ENCODE measurements around the gene NDC1.
"Not testable (repeated sequence)": the region's sequence is repeated elsewhere in the genome, so short reads cannot be mapped to it uniquely, and the experiment has no call there.

NDC1 gene

DNA sequence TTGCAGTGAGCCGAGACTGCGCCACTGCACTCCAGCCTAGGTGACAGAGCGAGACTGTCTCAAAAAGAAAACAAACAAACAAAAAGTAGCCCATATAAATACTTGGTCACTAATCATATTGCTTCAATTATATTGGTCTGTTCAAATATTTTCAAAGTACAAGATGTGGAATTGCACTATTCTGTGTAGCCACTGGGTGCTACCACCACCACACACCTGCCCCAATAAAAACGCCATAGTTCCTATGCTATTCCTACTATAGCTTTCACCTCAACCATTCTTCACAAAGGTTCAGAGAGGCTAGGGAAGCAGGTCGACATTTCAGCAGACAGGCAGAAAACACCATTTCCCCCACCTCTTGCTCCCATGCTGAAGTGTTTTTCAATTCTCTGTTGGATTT is 16.7 kb downstream of the NDC1 start:
- no peak for DNase-seq

DNA sequence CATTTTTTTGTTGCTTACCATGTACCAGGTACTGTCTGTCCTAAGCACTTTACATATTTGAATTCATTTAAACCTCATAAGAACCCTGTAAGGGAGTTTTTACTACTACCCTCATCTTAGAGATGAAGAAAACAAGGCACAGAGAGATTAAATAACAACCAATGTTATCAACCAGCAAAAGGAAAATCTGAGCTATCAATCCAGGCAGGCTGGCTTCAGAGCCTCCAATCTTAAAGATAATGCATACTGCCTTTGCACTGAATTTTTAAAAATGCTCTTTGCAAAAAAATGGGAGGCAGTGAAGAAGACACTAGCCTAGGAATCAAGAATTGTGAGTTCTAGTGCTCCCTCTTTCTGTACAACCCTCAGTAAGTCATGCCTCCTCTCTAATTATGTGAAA is 18.7 kb downstream of the NDC1 start:
- DNase-seq, result no peak

DNA sequence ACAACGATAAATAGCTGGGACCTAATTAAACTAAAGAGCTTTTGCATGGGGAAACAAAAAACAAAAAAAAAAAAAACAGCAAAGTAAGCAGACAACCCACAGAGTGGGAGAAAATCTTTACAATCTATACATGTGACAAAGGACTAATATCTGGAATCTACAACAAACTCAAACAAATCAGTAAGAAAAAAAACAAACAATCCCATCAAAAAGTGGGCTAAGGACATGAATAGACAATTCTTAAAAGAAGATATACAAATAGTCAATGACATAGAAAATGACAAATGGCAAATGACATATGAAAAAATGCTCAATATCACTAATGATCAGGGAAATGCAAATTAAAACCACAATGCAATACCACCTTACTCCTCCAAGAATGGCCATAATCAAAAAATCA is 21.5 kb downstream of the NDC1 start:
- not testable (repeated sequence) for DNase-seq

DNA sequence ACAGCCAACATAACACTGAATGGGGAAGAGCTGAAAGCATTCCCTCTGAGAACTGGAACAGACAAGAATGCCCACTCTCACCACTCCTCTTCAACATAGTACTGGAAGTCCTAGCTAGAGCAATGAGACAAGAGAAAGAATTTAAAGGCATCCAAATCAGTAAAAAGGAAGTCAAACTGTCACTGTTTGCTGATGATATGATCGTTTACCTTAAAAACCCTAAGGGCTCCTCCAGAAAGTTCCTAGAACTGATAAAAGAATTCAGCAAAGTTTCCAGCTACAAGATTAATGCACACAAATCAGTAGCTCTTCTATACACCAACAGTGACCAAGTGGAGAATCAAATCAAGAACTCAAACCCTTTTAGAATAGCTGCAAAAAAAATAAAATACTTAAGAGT is 22.6 kb downstream of the NDC1 start:
- DNase-seq, result not testable (repeated sequence)

DNA sequence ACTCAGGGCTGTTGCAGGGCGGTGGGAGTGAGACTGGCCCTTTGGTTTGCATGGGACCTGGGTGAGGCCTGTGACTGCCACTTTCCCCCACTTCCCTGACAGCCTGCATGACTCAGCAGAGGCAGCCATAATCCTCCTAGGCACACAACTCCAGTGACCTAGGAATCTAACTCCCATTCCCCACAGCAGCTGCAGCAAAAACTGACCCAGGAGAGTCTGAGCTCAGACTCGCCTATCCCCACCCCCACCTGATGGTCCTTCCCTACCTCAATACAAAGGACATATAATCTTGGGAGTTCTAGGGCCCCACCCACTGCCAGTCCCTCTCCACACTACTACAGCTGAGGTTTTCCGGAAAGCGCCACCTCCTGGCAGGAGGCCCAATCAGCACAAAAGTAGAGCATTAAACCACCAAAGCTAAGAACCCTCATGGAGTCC is 26.7 kb downstream of the NDC1 start:
- no peak for DNase-seq

DNA sequence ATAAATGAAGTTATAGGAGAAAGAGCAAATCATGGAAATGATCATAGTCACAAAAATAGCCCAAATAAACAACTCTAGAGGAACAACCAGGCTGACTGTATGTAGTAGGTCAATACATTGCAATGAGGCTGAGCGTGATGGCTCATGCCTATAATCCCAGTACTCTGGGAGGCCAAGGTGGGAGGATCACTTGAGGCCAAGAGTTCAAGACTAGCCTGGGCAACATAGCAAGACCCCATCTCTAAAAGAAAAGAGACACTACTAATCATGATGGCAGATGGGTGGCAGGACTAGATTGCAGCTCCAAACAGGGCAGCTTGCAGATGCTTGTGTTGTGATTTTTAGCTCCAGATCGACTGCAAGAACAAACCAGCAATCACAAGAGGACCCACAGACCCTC is 27.6 kb downstream of the NDC1 start:
- DNase-seq, result no peak

DNA sequence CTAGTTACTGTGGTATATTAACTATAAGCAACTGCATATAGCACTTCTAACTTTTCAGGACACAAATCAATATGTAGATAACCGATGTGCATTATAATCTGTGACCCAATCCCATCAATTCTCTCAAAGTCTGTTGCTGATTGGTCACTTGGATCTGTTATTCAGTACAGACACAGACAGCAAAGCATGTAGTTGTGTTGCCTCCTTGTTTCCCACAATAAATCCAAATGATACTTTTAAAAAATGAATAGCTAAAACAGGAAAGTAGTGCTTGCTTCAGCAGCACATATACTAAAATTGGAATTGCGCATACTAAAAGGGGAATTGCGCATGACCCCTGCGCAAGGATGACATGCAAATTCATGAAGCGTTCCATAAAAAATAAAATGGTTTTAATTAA is 28.1 kb downstream of the NDC1 start:
- no peak for DNase-seq

DNA sequence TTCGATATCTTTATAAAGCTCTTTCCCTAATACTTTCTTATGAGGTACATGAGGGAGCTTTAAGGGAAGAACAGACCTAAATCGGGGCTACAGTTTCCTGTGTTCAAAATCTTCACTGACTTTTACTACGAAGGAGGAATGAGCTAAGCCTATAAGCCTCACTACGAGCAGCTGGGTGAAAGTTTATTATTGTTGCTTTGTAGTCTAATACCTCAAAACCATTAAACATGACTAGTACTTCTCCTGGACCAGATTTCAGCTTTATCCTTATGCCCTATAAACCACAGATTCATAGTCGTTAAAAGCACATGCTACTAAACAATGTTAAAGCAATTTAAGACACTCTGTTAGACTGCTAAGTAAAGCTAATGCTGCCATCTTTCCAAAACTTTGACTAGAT is 30.2 kb downstream of the NDC1 start:
- DNase-seq, result no peak

DNA sequence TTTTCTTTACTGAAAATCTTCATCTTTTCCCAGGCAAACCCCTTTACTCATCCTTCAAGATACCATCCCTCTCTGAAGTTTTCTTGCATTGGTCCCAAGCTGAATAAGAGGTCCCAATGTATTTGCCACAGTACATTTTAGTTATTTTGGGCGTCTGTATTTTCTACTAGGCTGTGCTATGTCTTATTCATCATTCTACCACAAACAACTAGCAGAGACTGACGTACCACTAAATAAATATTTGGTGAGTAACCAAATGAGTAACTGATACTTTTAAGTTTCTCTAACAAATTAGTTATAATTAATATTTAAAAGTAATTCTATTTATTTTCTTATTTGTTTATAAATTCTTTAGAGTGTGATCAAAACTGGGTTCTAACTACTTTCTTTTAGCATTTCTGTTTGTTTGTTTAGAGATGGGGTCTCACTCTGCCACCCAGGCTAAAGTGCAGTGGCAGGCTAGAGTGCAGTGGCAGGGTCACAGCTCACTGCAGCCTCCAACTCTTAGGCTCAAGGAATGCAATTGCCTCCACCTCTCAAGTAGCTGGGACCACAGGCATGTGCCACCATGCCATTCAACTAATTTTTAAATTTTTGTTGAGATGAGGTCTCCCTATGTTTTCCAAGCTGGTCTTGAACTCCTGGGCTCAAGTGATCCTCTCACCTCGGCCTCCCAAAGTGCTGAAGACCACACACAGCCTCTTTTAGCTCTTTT is 33.1 kb downstream of the NDC1 start:
- DNase-seq, result no peak

DNA sequence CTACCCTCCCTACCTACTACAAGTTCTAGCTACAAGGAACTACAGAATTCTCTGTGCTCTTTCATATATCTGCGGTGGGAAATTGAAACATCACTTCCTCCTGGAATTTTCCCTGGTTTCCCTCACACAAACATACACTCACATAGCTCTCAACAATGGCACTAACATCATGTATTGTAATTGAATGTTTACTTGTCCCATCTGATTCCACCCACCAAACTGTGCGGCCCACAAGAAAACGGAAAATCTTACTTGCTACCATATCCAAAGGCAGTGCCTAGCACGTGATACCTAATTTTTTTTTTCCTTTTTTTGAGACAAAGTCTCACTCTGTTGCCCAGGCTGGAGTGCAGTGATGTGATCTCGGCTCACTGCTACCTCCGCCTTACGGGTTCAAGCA is 33.9 kb downstream of the NDC1 start:
- DNase-seq, result no peak

DNA sequence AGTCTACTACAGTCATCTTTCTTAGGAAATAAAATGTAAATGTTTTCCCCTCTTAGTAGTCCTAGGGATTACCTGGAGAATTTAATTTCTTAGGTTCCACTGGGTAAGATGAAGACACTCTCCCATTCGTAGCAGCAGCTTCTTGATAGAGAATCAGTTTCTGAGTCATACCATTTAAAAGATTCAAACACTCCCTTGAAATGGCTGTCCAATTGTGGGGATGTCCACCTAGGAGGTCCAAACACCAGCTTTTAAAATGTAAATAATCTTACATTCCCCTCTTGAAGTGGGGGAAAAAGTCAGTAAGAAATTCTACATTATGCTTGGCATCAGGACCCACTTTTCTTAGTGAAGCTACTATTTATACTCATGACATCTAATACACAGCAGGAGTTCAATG is 37.5 kb downstream of the NDC1 start:
- no peak for DNase-seq

DNA sequence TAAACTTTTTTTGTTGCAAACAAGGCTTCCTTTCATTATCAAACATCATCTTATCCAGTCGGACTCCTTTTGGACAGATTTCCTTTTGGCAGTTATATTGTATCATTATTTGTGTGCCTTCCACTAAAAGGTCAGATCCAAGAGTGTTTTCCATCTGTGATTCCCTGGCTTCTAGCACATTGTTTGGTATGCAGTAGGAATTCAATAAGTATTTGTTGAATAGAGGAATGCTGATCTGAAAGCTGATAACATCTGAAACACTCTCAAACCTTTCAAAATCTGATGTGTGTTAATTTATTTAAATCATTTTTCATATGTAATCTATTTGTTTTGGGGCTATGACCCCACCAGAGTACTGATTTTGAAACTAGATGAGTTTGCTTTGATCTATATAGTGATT is 39.0 kb downstream of the NDC1 start:
- DNase-seq, result no peak

DNA sequence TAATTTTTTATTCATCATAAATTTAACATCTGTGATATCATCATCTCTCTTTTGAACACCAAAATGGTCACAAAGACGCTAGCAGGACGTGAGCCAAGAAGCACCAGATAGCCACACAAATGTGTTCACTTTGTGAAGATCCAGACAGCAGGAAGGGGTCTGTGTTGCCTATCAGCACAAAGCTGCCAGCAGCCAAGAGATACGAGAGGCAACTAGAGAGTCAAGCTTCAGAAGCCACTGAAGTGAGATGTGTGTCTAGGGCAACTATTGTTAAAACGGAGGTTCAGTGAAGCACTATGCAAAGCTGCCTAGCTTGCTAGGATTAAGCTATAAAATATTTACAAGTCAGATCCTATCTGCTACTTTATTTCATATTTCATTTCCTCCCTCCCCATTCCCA is 45.3 kb downstream of the NDC1 start:
- no peak for DNase-seq

DNA sequence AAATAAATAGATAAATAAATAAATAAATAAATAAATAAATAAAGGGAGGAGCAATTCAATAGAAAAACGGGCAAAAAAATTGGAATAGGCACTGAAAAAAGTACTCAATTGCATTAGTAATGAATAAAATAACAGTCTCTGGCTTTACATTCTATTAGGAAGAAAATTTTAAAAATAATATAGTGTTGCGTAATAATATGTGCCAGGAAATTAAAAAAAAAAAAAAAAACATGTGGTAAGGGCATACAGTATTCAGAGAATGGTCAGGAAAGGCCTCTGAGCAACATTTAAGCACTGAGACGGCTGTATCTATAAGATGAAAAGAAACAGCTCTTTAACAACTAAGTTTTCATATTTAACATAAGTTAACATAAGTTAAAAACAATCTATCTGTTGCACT is 50.4 kb downstream of the NDC1 start:
- no peak for DNase-seq

DNA sequence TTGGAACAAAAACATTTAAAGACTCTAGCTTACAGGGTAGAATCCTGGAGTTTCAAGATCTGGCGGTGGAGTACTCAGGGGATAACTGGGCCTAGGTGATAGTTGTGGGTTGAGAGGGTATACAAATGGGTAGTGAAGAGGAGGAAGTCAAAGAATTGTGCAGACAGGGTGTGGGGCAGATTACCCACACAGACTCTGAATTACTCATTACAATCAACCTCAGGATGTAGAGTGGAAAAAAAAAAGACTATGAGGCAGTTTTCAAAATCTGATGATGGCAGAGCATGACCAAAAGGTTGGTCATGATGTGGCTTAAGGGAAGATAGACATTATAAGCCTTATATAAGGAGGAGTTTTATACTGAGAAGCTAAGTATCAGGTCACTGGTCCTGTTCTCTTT is 55.0 kb downstream of the NDC1 start:
- DNase-seq, result no peak

DNA sequence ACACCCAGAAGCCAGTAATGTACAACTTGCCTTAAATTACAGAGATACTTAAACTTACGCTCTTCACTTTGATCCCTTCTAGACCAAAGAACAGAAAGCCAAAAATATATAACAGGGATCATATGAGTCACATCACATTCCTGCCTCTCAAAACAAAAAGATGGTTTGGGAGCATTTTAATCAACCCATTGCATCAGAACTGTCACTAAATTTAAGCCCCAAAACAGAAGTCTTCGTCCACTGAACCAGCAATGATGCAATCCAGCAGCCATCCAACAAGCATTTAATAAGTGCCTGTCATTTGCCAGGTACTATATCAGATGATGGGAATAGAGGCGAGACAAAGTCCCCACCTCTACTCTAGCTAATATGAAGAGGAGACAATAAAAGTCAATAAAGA is 56.4 kb downstream of the NDC1 start:
- no peak for DNase-seq

DNA sequence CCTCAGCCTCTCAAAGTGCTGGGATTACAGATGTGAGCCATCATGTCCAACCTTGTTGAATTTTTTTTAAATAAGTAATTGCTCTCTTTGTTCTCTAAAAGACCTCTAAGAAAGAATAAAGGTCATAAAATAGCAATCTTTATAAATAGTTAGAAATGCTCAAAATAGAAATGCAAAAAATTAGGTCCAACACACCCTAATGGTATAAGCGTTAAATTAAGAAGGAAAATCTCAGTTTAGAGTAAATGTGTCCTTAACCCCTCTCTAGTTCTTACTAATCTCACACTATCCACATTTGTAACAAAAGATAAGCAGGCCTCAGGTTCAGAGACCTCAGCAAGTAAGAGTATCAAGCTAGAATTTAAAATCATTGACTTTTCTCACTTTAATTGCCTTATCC is 60.8 kb downstream of the NDC1 start:
- no peak for DNase-seq

DNA sequence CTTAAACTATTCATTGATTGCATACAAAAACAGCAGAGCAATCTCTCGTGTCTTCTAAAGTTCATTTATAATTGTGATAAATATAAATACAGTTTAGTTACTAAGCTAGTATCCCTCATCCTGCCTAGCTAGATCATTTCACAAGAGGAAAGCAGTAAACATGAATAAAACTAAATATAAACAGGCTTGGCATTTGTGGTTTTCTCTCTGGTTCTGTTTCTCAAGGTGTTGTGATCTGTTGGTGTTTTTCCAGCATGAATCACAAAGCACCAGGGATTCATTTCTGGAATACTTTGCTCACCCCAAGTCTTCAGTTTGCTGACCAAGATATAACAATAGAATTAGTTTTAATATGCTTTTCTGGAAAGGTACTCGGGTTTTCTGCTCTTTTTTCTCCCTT is 66.4 kb downstream of the NDC1 start:
- no peak for DNase-seq

DNA sequence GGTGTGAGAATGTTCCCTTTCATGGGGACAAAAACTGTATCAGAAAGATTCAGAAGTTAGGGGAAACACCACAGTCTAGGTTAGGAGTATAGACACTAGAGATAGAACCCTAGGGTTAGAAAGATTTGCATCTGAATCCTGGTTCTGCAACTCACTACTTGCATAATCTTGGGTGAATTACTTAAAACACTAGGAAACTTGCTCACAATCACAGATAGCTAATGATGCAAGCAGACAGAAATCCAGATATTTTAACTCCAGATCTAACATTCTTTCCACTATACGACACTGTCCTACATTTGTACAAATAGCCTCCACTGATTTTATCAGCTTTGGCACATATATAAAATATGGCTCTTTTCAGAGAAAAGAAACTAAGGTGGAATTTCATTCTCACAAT is 68.3 kb downstream of the NDC1 start:
- DNase-seq, result no peak

DNA sequence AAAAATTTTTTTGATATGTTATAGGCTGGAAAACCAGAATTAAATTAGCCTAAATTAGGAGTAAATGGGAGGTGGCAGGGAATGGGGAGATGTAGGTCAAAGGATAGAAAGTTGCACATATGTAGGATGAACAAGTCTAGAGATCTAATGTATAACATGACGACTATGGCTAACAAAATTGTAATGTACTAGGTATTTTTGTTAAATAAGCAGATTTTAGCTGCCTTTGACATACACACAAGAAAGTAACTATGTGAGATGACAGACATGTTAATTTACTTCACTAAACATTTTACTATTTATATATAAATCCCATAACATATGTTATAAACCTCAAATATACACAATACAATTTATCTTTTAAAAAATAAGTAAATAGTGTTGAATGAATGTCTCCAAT is 68.9 kb downstream of the NDC1 start:
- no peak for DNase-seq

DNA sequence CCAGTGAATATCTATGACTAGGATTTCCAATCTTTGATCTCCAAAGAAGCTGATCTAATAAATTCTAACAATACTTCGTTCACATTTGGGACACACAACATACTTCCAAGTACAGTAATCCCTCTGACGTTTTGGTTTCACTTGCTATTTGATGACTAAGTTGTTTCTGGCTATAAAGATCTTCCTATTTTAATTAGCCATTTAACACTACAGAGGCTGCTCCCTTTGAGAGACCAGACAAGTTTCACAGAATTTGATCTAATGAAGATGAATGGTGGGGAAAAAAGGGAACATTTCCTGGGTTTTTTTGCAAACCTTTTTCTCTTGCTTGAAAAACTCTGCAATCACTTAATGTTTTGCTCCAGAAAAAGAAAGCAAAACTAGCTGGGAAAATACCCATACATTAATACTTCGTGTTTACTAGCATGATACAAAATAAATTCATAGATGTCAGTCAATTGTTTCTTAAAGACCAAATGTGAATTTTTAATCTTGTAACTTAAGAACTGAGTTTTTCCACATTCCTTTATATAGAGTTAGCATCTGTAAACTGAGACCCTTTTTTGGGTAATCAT is 71.2 kb downstream of the NDC1 start:
- no peak for DNase-seq

DNA sequence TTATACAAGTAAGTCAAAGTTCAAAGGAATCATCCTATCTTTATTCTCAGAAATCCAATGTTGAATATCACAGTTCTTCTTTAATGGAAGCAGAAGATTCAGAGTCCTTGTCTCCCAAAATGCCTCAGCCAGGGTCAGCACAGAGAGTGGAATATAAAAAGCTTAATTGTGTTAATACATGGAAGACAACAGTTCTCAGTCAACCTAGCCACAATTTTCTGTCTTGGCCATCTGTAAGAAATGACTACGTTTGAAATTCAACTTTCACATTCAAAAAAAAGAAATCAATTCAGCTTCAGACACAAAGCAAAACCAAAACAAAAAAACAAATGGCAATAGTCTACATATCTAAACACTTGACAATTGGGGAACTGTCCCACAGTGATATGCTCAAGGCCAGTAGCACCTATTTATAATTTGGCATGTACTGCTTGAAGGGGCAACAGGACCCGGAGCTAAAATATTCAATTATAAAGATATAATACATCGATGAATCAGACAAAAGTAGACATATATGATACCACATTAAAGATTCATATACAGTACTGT is 71.8 kb downstream of the NDC1 start:
- DNase-seq, result no peak

DNA sequence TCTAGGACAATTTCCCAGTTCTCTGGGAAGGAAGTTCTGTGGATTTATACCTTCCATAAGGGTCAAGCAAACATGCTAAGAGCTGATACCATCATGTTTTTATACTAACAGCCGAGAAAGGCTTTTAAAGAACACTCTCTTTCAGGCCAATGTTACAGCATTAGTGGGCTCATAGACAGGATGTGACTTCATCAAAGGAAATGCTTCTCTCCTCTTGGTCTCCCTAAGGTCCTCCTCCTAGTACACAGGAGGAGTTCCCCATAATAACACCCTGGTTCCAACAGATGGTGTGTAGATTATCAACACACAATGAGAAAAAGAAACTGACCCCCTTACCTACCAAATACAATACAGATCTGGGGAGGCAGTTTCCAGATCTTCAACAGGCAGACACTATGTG is 72.4 kb downstream of the NDC1 start:
- DNase-seq, result no peak

DNA sequence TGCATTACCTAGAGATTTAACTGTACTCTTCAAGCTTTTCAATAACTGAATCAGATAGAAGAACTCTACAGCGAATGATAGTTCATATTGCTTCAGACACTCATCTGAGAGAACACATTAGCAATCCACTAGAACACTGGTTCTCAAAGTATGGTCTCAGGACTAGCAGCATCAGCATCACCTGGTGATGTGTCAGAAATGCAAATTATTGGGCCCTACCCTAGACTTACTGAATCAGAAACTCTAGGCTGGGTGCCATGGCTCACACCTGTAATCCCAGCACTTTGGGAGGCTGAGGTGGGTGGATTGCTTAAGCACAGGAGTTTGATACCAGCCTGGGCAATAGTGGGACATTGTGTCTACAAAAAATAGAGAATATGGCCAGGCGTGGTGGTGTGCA is 74.2 kb downstream of the NDC1 start:
- no peak for DNase-seq

DNA sequence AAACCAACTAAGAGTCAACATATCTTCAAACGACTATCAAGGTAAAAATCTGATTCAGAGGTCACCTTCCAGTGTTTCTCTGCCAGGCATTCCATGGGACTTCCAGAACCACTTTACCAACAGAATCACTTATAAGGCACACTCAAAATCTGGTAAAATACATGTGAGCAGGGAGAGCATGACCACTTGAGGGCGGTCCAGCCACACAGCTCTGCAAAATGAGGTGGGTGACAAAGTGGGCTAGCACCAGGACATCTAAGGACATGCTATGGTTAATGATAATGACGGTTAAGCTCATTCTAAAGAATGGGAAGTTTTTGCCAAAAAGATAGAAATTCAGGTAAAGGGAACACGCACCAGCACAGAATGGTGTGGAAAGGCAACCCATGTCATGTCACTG is 74.6 kb downstream of the NDC1 start:
- DNase-seq, result no peak
